ENCODE data around the gene ENHO. TPM values are rescaled to one million over a fixed set of nuclear protein-coding genes. Genes with fewer than 3 reads are reported as not detected.
"Not testable (repeated sequence)": the region's sequence is repeated elsewhere in the genome, so short reads cannot be mapped to it uniquely, and the experiment has no call there.

Gene ENHO
- total RNA-seq, 6 experiments from 2014 or later: 1.5 to 2.7 (median 2.1) TPM

DNA sequence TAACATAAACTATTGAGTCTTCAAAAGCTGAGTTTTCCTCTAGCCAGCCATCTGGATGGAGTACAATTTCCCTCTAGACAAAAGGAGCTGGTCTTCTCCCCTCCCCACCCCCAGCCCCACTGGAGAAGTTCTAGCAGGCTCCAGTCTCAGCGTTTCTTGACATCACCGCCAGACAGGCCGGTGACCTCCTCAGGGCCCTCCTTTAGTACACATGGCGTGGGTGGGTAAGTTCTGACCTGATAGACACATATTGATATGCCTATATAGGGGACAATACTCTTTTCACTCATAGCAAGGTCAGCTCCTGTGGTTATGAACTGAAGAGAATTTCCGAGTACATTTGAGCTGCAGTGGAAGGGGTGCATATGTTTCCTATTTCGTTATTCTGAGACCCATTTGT, 37.0 kb downstream of the ENHO start:
- Histone ChIP-seq H3K36me3 (no peaks in the 10 kb centered on the region), H3K9me3 (no peaks in the 10 kb centered on the region), H3K27me3 (no peaks in the 10 kb centered on the region), H3K4me3 (no peak overlapping the region), H3K4me1 (no peaks in the 10 kb centered on the region), H3K27ac (no peak overlapping the region)
- WGBS (ENCODE audit: insufficient coverage, low coverage, low lambda C conversion rate, missing lambda C conversion rate): 52% methylated on average over 2 of the region's 6 CpGs
- intact Hi-C loops (cut with DNase I): no loop called here
- DNase-seq (no peak), ATAC-seq (no peak)
- TF ChIP-seq POLR2A (IDR thresholded peaks at IDR 0.05): no peak
- TF ChIP-seq, protein P1, sequence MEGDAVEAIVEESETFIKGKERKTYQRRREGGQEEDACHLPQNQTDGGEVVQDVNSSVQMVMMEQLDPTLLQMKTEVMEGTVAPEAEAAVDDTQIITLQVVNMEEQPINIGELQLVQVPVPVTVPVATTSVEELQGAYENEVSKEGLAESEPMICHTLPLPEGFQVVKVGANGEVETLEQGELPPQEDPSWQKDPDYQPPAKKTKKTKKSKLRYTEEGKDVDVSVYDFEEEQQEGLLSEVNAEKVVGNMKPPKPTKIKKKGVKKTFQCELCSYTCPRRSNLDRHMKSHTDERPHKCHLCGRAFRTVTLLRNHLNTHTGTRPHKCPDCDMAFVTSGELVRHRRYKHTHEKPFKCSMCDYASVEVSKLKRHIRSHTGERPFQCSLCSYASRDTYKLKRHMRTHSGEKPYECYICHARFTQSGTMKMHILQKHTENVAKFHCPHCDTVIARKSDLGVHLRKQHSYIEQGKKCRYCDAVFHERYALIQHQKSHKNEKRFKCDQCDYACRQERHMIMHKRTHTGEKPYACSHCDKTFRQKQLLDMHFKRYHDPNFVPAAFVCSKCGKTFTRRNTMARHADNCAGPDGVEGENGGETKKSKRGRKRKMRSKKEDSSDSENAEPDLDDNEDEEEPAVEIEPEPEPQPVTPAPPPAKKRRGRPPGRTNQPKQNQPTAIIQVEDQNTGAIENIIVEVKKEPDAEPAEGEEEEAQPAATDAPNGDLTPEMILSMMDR (IDR thresholded peaks at IDR 0.05): no peak

DNA sequence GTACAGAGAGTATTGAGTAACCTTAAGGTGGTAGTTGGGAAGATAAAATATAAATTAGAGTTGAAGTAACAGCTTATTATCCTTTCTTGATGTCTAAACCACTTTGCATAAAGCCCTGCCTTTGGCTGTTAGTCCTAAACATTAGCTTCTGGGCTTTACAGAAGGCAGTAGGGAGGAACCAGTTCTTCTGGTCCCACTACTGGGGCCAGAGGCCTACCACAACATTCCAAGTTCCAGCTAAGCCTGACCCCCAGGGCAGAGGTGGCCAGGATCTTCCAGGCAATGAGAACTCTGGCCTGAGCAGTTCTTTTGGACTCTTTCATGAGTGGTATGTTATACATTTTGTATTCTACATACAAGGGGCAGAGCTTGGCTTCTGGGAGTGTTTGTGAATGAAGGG, 38.1 kb downstream of the ENHO start:
- H3K36me3 ChIP-seq: no peaks in the 10 kb centered on the region
- no peaks in the 10 kb centered on the region for H3K4me1 ChIP-seq
- TF ChIP-seq POLR2A (IDR thresholded peaks at IDR 0.05): no peak
- TF ChIP-seq, protein P1 (IDR thresholded peaks at IDR 0.05): no peak
- DNase-seq: no peak
- H3K4me3 ChIP-seq: no peak overlapping the region
- no peak overlapping the region for H3K27ac ChIP-seq
- no peak for ATAC-seq
- H3K27me3 ChIP-seq: no peaks in the 10 kb centered on the region
- H3K9me3 ChIP-seq: no peaks in the 10 kb centered on the region
- intact Hi-C loops (cut with DNase I): no loop called here

DNA sequence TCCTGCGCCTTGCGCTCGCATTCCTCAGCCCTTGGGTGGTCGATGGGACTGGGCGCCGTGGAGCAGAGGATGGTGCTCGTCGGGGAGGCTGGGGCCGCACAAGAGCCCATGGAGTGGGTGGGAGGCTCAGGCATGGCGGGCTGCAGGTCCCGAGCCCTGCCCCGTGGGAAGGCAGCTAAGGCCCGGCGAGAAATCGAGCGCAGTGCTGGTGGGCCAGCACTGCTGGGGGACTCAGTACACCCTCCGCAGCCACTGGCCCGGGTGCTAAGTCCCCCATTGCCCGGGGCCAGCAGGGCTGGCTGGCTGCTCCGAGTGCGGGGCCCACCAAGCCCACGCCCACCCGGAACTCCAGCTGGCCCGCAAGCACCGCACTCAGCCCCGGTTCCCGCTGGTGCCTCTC, 40.0 kb downstream of the ENHO start:
- 100% methylated on average over 2 of the region's 27 CpGs for whole genome bisulfite sequencing (ENCODE audit: insufficient coverage, low coverage, low lambda C conversion rate, missing lambda C conversion rate)

DNA sequence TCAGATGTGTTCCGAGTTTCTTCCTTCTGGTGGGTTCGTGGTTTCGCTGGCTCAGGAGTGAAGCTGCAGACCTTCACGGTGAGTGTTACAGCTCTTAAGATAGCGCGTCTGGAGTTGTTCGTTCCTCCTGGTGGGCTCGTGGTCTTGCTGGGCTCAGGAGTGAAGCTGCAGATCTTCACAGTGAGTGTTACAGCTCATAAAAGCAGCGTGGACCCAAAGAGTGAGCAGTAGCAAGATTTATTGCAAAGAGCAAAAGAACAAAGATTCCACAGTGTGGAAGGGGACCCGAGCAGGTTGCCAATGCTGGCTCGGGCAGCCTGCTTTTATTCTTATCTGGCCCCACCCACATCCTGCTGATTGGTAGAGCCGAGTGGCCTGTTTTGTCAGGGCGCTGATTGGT, 41.2 kb downstream of the ENHO start:
- WGBS (ENCODE audit: insufficient coverage, low coverage, low lambda C conversion rate, missing lambda C conversion rate): 80% methylated on average over 2 of the region's 13 CpGs
- DNase-seq; intact Hi-C loops (cut with DNase I); H3K27ac ChIP-seq; H3K36me3 ChIP-seq; H3K9me3 ChIP-seq; H3K4me3 ChIP-seq; ATAC-seq; H3K27me3 ChIP-seq; H3K4me1 ChIP-seq: not testable (repeated sequence)

More for the DNA sequence above, 40.0 kb downstream of the ENHO start:
- intact Hi-C loops (cut with DNase I); ATAC-seq; H3K9me3 ChIP-seq; H3K4me1 ChIP-seq; H3K4me3 ChIP-seq; DNase-seq; H3K27me3 ChIP-seq; H3K36me3 ChIP-seq; H3K27ac ChIP-seq: not testable (repeated sequence)

DNA sequence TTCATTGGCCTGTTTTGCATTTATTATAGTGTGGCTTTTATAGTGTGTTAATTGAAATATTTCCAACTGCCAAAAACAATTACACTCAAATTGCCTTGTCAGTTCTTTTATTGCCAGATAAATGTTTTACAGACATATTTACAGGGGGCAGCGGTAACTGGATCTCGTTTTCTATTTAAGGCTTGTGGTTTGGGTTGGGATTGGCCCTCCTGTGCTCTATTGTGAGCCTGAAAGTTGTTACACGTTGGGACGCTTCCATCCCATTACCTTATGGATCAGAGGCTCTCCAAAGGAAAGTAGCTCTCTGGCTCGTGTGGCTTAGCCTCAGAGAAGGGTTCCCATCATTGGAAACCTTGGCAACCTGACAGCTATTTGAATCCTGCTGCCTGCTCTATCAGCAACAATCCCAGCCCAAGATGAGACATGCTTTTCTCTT, 43.3 kb downstream of the ENHO start:
- 58% methylated on average over 5 of the region's 5 CpGs for WGBS (ENCODE audit: insufficient coverage, low coverage, low lambda C conversion rate, missing lambda C conversion rate)
- Histone ChIP-seq H3K9me3 (no peaks in the 10 kb centered on the region), H3K27ac (no peak overlapping the region), H3K4me3 (no peak overlapping the region), H3K4me1 (no peaks in the 10 kb centered on the region), H3K27me3 (no peaks in the 10 kb centered on the region), H3K36me3 (no peaks in the 10 kb centered on the region)
- intact Hi-C loops (cut with DNase I): no loop called here
- DNase-seq: no peak
- TF ChIP-seq, protein P1 (IDR thresholded peaks at IDR 0.05): no peak
- TF ChIP-seq POLR2A (IDR thresholded peaks at IDR 0.05): no peak
- no peak for ATAC-seq

DNA sequence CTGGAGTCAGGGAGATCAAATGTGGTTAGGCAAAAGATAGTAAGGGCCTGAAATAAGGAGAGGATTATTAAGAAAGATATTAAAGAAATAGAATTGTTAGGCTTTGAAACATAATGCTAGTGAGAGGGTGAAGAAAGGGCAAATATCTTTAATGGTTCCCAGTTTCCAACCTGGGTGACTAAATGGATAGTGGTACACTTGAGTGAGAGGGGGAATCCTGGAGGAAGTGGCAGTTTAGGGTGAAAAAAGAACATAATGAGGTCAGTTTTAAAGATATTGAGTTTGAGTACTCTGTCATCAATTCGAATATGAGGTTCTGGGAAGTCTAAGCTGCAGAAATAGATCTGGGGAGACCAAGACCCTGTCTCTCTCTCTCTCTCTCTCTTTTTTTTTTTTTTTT, 45.2 kb downstream of the ENHO start:
- intact Hi-C loops (cut with DNase I): no loop called here
- 40% methylated on average over 1 of the region's 1 CpG for WGBS (ENCODE audit: insufficient coverage, low coverage, low lambda C conversion rate, missing lambda C conversion rate)
- H3K27ac ChIP-seq: no peak overlapping the region
- no peaks in the 10 kb centered on the region for H3K36me3 ChIP-seq
- H3K9me3 ChIP-seq: no peaks in the 10 kb centered on the region
- ATAC-seq (no peak), DNase-seq (no peak)
- no peaks in the 10 kb centered on the region for H3K27me3 ChIP-seq
- no peak overlapping the region for H3K4me3 ChIP-seq
- no peaks in the 10 kb centered on the region for H3K4me1 ChIP-seq
- TF ChIP-seq, protein P1 (IDR thresholded peaks at IDR 0.05): no peak
- no peak for TF ChIP-seq POLR2A (IDR thresholded peaks at IDR 0.05)
